ENCODE data around the gene ZG16B. TPM values are rescaled to one million over a fixed set of nuclear protein-coding genes. Genes with fewer than 3 reads are reported as not detected.

The ZG16B gene
- total and polyA plus RNA-seq, 8 donors, result 0.27 to 1.4 (median 0.63) TPM

DNA sequence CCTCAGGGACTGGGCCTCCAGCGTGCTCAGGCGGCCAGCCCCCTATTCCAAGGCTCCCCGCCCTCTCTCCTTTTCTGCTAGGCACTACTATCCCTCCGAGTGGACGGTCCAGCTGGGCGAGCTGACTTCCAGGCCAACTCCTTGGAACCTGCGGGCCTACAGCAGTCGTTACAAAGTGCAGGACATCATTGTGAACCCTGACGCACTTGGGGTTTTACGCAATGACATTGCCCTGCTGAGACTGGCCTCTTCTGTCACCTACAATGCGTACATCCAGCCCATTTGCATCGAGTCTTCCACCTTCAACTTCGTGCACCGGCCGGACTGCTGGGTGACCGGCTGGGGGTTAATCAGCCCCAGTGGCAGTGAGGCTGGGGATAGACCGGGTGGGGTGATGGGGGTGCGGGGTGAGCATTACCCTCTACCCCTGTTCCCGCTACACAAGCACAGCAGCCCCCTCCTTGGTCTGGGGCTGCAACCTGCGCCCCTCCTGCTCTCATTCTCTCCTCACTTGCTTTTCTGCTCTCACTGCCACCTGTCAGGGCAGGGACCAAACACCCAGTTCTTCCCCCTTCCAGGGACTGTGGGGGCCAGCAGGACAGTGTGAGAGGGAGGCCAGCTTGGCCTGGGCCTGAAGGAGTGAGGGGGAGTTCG lies 30.8 kb upstream of the ZG16B start:
- Histone ChIP-seq H3K27ac (peak overlapping the region in 1 of 2 donors; percentile 36), H3K27me3 (peaks cover 0 to 19% of the 10 kb centered on the region in 2 donors), H3K4me3 (no peak overlapping the region), H3K4me1 (peaks cover 0 to 1% of the 10 kb centered on the region in 2 donors), H3K36me3 (no peaks in the 10 kb centered on the region), H3K9me3 (peaks cover 0 to 13% of the 10 kb centered on the region in 2 donors)
- ATAC-seq (peak; percentile 47), DNase-seq (peak in 1 of 4 donors; percentile 29)
- TF ChIP-seq, protein P1, sequence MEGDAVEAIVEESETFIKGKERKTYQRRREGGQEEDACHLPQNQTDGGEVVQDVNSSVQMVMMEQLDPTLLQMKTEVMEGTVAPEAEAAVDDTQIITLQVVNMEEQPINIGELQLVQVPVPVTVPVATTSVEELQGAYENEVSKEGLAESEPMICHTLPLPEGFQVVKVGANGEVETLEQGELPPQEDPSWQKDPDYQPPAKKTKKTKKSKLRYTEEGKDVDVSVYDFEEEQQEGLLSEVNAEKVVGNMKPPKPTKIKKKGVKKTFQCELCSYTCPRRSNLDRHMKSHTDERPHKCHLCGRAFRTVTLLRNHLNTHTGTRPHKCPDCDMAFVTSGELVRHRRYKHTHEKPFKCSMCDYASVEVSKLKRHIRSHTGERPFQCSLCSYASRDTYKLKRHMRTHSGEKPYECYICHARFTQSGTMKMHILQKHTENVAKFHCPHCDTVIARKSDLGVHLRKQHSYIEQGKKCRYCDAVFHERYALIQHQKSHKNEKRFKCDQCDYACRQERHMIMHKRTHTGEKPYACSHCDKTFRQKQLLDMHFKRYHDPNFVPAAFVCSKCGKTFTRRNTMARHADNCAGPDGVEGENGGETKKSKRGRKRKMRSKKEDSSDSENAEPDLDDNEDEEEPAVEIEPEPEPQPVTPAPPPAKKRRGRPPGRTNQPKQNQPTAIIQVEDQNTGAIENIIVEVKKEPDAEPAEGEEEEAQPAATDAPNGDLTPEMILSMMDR (IDR thresholded peaks at IDR 0.05), result no peak
- intact Hi-C loops (cut with DNase I), result no loop called here

DNA sequence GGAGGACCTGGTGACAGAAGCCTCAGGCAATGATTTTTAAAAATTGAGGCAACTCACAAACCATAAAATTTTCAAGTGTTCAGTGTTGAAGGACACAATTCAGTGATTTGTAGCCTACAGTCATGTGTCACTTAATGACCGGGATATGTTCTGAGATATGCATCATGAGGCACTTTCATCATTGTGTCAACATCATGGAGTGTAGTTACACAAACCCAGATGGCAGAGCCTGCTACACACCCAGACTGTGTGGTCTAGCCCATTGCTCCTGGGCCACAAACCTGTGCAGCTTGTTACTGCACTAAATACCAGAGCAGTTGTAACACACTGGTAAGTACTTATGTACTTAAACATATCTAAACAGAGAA lies 30.3 kb upstream of the ZG16B start:
- intact Hi-C loops (cut with DNase I), result no loop called here

DNA sequence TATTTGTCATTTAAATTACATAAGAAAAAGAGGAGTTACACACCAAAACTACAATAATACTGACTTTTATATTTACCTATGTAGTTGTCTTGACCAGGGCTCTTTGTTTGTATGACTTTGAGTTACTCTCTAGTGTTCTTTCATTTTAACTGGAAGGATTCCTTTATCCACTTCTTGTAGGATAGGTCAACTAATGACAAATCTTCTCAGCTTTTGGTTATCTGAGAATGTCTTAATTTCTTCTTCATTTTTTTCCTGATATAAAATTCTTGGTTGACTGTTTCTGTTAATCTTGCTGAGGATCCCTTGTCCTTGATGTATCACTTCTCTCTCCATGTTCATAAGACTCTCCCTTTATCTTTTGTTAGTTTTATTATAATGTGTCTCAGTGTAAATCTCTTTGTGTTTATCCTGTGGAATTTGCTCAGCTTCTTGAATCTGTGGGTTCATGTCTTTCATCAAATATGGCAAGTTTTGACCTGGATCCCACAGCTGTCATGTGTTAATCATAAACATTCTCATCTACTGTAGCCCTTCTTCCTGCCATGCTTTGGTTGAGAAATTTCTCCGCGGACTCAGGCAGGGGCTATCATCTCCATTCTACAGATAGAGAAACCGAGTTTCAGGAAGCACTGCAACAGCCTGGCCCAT lies 26.4 kb upstream of the ZG16B start:
- no peak overlapping the region for H3K4me3 ChIP-seq
- H3K36me3 ChIP-seq, result no peaks in the 10 kb centered on the region
- DNase-seq (no peak), ATAC-seq (no peak)
- TF ChIP-seq, protein P1 (IDR thresholded peaks at IDR 0.05), result no peak
- no peaks in the 10 kb centered on the region for H3K4me1 ChIP-seq
- H3K27ac ChIP-seq, result no peak overlapping the region
- peaks cover 0 to 16% of the 10 kb centered on the region in 2 donors for H3K9me3 ChIP-seq
- H3K27me3 ChIP-seq, result peaks cover 0 to 22% of the 10 kb centered on the region in 2 donors
- intact Hi-C loops (cut with DNase I), result no loop called here

More for the DNA sequence above, 30.3 kb upstream of the ZG16B start:
- no peaks in the 10 kb centered on the region for H3K4me1 ChIP-seq
- peaks cover 0 to 19% of the 10 kb centered on the region in 2 donors for H3K27me3 ChIP-seq
- TF ChIP-seq, protein P1 (IDR thresholded peaks at IDR 0.05), result no peak
- H3K4me3 ChIP-seq, result no peak overlapping the region
- peak overlapping the region in 1 of 2 donors; percentile 36 for H3K27ac ChIP-seq
- peak in 3 of 4 donors; percentile 24 to 70 (median 48) for DNase-seq
- peak; percentile 96 for ATAC-seq
- H3K36me3 ChIP-seq, result no peaks in the 10 kb centered on the region
- peaks cover 0 to 16% of the 10 kb centered on the region in 2 donors for H3K9me3 ChIP-seq

DNA sequence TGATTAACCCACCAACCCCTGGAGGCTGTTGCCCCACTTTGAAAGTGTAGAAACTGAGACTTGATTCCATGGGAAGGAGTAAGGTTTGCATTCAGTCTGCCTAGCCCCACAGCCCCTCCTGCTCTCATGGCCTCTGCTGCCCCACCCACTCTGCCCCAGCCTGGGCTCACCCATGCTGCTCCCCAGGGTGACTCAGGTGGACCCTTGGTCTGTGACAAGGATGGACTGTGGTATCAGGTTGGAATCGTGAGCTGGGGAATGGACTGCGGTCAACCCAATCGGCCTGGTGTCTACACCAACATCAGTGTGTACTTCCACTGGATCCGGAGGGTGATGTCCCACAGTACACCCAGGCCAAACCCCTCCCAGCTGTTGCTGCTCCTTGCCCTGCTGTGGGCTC lies 25.4 kb upstream of the ZG16B start:
- Histone ChIP-seq H3K4me3 (no peak overlapping the region), H3K9me3 (peaks cover 0 to 16% of the 10 kb centered on the region in 2 donors), H3K27ac (no peak overlapping the region), H3K27me3 (peaks cover 0 to 12% of the 10 kb centered on the region in 2 donors), H3K4me1 (no peaks in the 10 kb centered on the region), H3K36me3 (no peaks in the 10 kb centered on the region)
- ATAC-seq (no peak), DNase-seq (peak in 1 of 4 donors; percentile 17)
- intact Hi-C loops (cut with DNase I), result no loop called here
- TF ChIP-seq, protein P1 (IDR thresholded peaks at IDR 0.05), result no peak

DNA sequence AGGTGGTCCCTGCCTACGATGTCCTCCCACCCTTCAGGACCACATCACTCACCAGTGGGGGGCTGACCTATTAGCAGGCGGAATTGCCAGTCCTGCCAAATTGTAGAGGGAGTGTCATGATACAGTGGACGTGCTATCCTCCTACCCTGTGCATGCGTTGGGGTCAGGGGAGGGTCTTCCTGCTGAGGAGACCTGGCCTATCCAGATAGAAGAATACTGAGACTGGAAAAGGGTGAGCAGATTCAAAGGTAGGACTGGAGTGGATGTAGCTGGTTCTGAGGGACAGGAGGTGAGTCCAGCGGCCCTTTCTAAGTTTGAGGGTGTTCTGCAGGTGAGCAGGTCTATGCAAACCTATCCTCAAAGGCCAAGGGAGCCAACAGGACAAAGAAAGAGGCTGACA lies 23.8 kb upstream of the ZG16B start:
- TF ChIP-seq, protein P1 (IDR thresholded peaks at IDR 0.05), result no peak
- H3K4me3 ChIP-seq, result no peak overlapping the region
- peaks cover 0 to 16% of the 10 kb centered on the region in 2 donors for H3K9me3 ChIP-seq
- no peak for ATAC-seq
- no peak for DNase-seq
- peaks cover 0 to 17% of the 10 kb centered on the region in 2 donors for H3K27me3 ChIP-seq
- no peaks in the 10 kb centered on the region for H3K36me3 ChIP-seq
- intact Hi-C loops (cut with DNase I), result no loop called here
- H3K27ac ChIP-seq, result no peak overlapping the region
- no peaks in the 10 kb centered on the region for H3K4me1 ChIP-seq
